GM19099 (cell line): ENCODE results near the gene ACVR1.

Experiments used
- POLR2A ChIP-seq: IDR thresholded peaks from 3 replicates; pipeline ENCODE4 v1.6.1; 2011; ENCODE audit warnings: low read depth; ENCODE audit not compliant: insufficient read length; ENCODE audit errors: extremely low read depth

The ACVR1 gene

GRCh38 chr2:157899125-157899839, 23.2 kb upstream of the ACVR1 start:
- TF ChIP-seq POLR2A = no peak

GRCh38 chr2:157898591-157898996, 22.5 kb upstream of the ACVR1 start:
- TF ChIP-seq POLR2A = no peak

- TF ChIP-seq POLR2A = no peak
Measured at GRCh38 chr2:157897106-157897971, 21.2 kb upstream of the ACVR1 start.

GRCh38 chr2:157895531-157895930, 19.4 kb upstream of the ACVR1 start:
- no peak for TF ChIP-seq POLR2A

GRCh38 chr2:157894694-157895435, 18.7 kb upstream of the ACVR1 start:
- no peak for TF ChIP-seq POLR2A

GRCh38 chr2:157893611-157894010, 17.5 kb upstream of the ACVR1 start:
- no peak for TF ChIP-seq POLR2A

- no peak for TF ChIP-seq POLR2A
Measured at GRCh38 chr2:157891643-157892041, 15.5 kb upstream of the ACVR1 start.

- TF ChIP-seq POLR2A = no peak
Measured at GRCh38 chr2:157890969-157891642, 15.0 kb upstream of the ACVR1 start.

- no peak for TF ChIP-seq POLR2A
Measured at GRCh38 chr2:157887946-157888345, 11.8 kb upstream of the ACVR1 start.

- no peak for TF ChIP-seq POLR2A
Measured at GRCh38 chr2:157880927-157881326, 4.8 kb upstream of the ACVR1 start.

- no peak for TF ChIP-seq POLR2A
Measured at GRCh38 chr2:157877761-157878400, 1.8 kb upstream of the ACVR1 start.

GRCh38 chr2:157876786-157877138, 632 bp upstream of the ACVR1 start:
- TF ChIP-seq POLR2A = no peak

- no peak for TF ChIP-seq POLR2A
Measured at GRCh38 chr2:157875641-157876065, 477 bp downstream of the ACVR1 start.

- no peak for TF ChIP-seq POLR2A
Measured at GRCh38 chr2:157874997-157875640, 1.0 kb downstream of the ACVR1 start.

- TF ChIP-seq POLR2A = no peak
Measured at GRCh38 chr2:157874348-157874747, 1.8 kb downstream of the ACVR1 start.

- TF ChIP-seq POLR2A = no peak
Measured at GRCh38 chr2:157872791-157873190, 3.3 kb downstream of the ACVR1 start.
